Keratinocyte (primary cell): Measurements from ENCODE around the gene STAC2. TPM values are rescaled to one million over a fixed set of nuclear protein-coding genes. Genes with fewer than 3 reads are reported as not detected.

Experiments used
- DNase-seq: peaks from one replicate; pipeline ENCODE4 v3.0.0-alpha.2; 2011; ENCODE audit warnings: low read depth, missing footprints, low spot score
- FAIRE-seq: peaks from 2 replicates; lab custom pipeline; 2011; peaks lifted over from hg19 to GRCh38; lab: Jason Lieb, UNC
- H2AFZ ChIP-seq: 2 replicates; pipeline ENCODE4 v1.6.0; 2012; ENCODE audit warnings: low read length, control low read depth, inconsistent platforms; ENCODE audit not compliant: control insufficient read depth
- H3K27ac ChIP-seq: 2 replicates; pipeline ENCODE4 v1.5.1; 2011; ENCODE audit warnings: low read length; ENCODE audit not compliant: control insufficient read depth, insufficient read depth
- H3K27me3 ChIP-seq: 3 replicates; pipeline ENCODE4 v1.6.0; 2011; ENCODE audit warnings: low read length; ENCODE audit not compliant: control insufficient read depth, insufficient read depth; ENCODE audit errors: extremely low read depth
- H3K36me3 ChIP-seq, 2 experiments: 2 replicates in 1 of 2; 3 replicates in 1 of 2; pipeline ENCODE4 v1.5.1; 2011; ENCODE audit warnings: low read length in 2 of 2, mild to moderate bottlenecking in 1 of 2; ENCODE audit not compliant: control insufficient read depth in 2 of 2, insufficient read depth in 2 of 2; ENCODE audit errors: extremely low read depth in 1 of 2
- H3K4me1 ChIP-seq: 3 replicates; pipeline ENCODE4 v1.5.1; 2011; ENCODE audit warnings: low read length; ENCODE audit not compliant: control insufficient read depth, insufficient read depth; ENCODE audit errors: extremely low read depth
- H3K4me2 ChIP-seq: 3 replicates; pipeline ENCODE4 v1.6.0; 2011; ENCODE audit warnings: low read depth, low read length; ENCODE audit not compliant: control insufficient read depth, insufficient read depth; ENCODE audit errors: extremely low read depth
- H3K4me3 ChIP-seq, 3 experiments: fragments of 200-600 bp in 1 of 3; sonication (generic) in 1 of 3; 2 replicates in 2 of 3; 3 replicates in 1 of 3; pipeline ENCODE4 v1.5.1; 2011 to 2016; ENCODE audit warnings: low read length in 3 of 3, mild to moderate bottlenecking in 3 of 3, control low read depth in 2 of 3, inconsistent platforms in 1 of 3, low read depth in 1 of 3, mixed read lengths in 1 of 3, mixed run types in 1 of 3, moderate library complexity in 1 of 3; ENCODE audit not compliant: control insufficient read depth in 2 of 3, insufficient read depth in 2 of 3; ENCODE audit errors: extremely low read depth in 1 of 3
- H3K79me2 ChIP-seq: 2 replicates; pipeline ENCODE4 v1.6.0; 2012; ENCODE audit warnings: low read length; ENCODE audit not compliant: control insufficient read depth, insufficient read depth
- H3K9ac ChIP-seq: 3 replicates; pipeline ENCODE4 v1.6.0; 2011; ENCODE audit warnings: low read length; ENCODE audit not compliant: control insufficient read depth, insufficient read depth; ENCODE audit errors: extremely low read depth
- H3K9me1 ChIP-seq: 3 replicates; pipeline ENCODE4 v1.6.0; 2011; ENCODE audit warnings: low read length; ENCODE audit not compliant: control insufficient read depth, insufficient read depth; ENCODE audit errors: extremely low read depth
- H3K9me3 ChIP-seq: 2 replicates; pipeline ENCODE4 v1.5.1; 2012; ENCODE audit warnings: low read depth, low read length; ENCODE audit not compliant: control insufficient read depth
- H4K20me1 ChIP-seq: 3 replicates; pipeline ENCODE4 v1.6.0; 2011; ENCODE audit warnings: low read length; ENCODE audit not compliant: control insufficient read depth, insufficient read depth; ENCODE audit errors: extremely low read depth
- EZH2 ChIP-seq: IDR thresholded peaks from one replicate; pipeline ENCODE4 v1.6.1; 2012; ENCODE audit warnings: inconsistent platforms, mild to moderate bottlenecking, low read length, moderate library complexity
- dilution Hi-C: fragments of 300-500 bp; cut with MboI; formaldehyde crosslinking; loops from one replicate; pipeline ENCODE4 v1.7.0; 2020; ENCODE audit warnings: low sequenced_read_pairs; ENCODE audit not compliant: extremely low pct_ligation_motif_present
- polyA plus RNA-seq, 5 experiments: library from polyadenylated mRNA; depleted of rRNA in 3 of 5; stranded (reverse) in 3 of 5; stranded (forward) in 1 of 5; unstranded in 1 of 5; fragments of >200 nt; gene quantifications; 1 replicate in 1 of 5; 2 replicates in 3 of 5; 3 replicates in 1 of 5; pipeline versions ENCODE4 v1.2.1 to v1.2.3, GENCODE V29; 2011 to 2012; ENCODE audit warnings: missing spikeins in 2 of 5, low read depth in 1 of 5, low replicate concordance in 1 of 5
- TF ChIP-seq, protein P1 (sequence below), 3 experiments: IDR thresholded peaks in 1 of 3; conservative IDR thresholded peaks in 1 of 3; optimal IDR thresholded peaks in 1 of 3; 2 replicates in 2 of 3; 3 replicates in 1 of 3; pipeline versions ENCODE3 to v1.5.1; 2011; ENCODE audit warnings: low read length in 3 of 3, mild to moderate bottlenecking in 3 of 3, moderate library complexity in 2 of 3, control low read depth in 1 of 3, inconsistent platforms in 1 of 3; ENCODE audit not compliant: insufficient read depth in 2 of 3; ENCODE audit errors: extremely low read depth in 1 of 3

STAC2 gene
- polyA plus RNA-seq, 1 donor (not counting 4 experiments of a cell fraction or from before 2014, with no cell fraction given) = not detected

DNA sequence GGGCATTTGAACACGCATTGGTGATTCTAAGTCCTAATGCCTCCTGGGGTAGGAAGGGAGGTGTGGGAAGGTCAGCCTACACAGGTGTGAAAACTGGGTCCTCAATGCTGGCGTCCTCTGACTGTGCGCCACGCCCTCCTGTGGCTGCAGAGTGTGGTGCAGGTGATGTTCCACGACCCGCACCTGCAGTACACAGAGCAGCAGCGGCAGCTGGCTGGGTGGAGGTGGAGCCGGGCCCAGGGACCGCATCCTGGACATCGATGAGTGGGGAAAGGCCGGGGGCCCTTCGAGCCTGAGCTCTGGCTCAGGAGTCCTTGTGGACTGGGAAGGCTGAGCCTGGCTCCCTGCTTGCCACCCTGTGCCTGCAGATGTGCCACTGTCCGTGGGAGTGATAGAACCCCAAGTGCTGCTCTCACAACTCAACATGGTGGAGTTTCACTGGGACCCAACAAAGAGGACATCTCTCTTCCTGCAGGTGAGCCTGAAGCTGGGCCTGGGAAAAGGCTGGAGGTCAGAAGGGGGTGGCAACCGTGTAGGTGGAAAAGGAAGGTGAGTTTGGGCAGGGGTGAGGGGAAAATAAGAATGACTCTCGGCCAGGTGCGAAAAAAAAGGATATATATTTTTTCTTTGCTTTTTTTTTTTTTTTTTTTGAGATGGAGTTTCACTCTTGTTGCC lies 14.0 kb upstream of the STAC2 start:
- Histone ChIP-seq H2AFZ (no peak overlapping the region), H3K79me2 (no peaks in the 10 kb centered on the region), H3K4me3 (no peak overlapping the region), H3K4me1 (peaks cover 3% of the 10 kb centered on the region), H3K9me1 (no peaks in the 10 kb centered on the region), H3K9me3 (no peaks in the 10 kb centered on the region), H3K27me3 (no peaks in the 10 kb centered on the region), H3K36me3 (no peaks in the 10 kb centered on the region), H3K27ac (no peak overlapping the region), H4K20me1 (no peaks in the 10 kb centered on the region), H3K4me2 (no peak overlapping the region), H3K9ac (no peak overlapping the region)
- dilution Hi-C loops = no loop called here
- TF ChIP-seq, protein P1, sequence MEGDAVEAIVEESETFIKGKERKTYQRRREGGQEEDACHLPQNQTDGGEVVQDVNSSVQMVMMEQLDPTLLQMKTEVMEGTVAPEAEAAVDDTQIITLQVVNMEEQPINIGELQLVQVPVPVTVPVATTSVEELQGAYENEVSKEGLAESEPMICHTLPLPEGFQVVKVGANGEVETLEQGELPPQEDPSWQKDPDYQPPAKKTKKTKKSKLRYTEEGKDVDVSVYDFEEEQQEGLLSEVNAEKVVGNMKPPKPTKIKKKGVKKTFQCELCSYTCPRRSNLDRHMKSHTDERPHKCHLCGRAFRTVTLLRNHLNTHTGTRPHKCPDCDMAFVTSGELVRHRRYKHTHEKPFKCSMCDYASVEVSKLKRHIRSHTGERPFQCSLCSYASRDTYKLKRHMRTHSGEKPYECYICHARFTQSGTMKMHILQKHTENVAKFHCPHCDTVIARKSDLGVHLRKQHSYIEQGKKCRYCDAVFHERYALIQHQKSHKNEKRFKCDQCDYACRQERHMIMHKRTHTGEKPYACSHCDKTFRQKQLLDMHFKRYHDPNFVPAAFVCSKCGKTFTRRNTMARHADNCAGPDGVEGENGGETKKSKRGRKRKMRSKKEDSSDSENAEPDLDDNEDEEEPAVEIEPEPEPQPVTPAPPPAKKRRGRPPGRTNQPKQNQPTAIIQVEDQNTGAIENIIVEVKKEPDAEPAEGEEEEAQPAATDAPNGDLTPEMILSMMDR (optimal IDR thresholded peaks at IDR 0.05 in 1 of 3, IDR thresholded peaks at IDR 0.05 in 1 of 3, conservative IDR thresholded peaks at IDR 0.05 in 1 of 3; ENCODE audit: extremely low read depth in 1 of 3, insufficient read depth in 2 of 3, low read length in 3 of 3) = peak; percentile 77 to 97 (median 86)
- TF ChIP-seq EZH2 = no peak
- FAIRE-seq = no peak
- peak; percentile 17 for DNase-seq

DNA sequence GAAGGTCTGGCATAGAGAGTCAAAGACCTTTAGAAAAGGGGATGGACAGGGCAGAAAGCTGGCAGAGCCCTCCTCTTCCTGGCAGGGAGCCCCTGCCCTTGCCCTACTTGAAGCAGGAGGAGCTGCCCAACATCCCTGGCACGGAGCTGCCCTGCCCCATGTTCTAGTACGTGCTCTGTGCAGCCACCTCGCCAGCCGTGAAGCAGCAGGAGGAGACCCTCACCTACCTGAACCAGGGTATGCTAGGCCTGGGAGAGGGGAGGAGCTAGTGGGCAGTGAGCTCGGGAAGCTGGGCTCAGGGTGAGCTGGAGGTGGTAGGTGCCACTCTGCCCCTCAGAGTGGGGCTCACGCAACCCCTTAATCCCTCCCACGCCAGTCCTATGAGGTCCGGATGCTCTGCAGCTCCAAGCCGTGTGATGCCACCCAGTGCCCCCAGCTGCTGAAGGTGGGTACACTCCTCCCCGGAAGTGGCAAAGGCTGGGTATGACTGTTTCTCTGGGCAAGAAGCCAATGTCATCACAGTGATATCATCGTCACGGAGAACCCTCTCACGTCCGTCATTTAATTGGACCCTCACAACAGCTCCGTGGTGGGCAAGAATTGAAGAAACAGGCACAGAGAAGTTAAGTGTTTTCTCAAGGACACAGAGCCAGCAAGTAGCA lies 12.7 kb upstream of the STAC2 start:
- TF ChIP-seq, protein P1 (optimal IDR thresholded peaks at IDR 0.05 in 1 of 3, IDR thresholded peaks at IDR 0.05 in 1 of 3, conservative IDR thresholded peaks at IDR 0.05 in 1 of 3; ENCODE audit: extremely low read depth in 1 of 3, insufficient read depth in 2 of 3, low read length in 3 of 3) = no peak
- TF ChIP-seq EZH2 = no peak
- Histone ChIP-seq H3K4me1 (peaks cover 3% of the 10 kb centered on the region), H3K79me2 (no peaks in the 10 kb centered on the region), H3K4me2 (no peak overlapping the region), H3K9me3 (no peaks in the 10 kb centered on the region), H4K20me1 (no peaks in the 10 kb centered on the region), H3K27me3 (no peaks in the 10 kb centered on the region), H3K4me3 (no peak overlapping the region), H3K9ac (no peak overlapping the region), H3K36me3 (no peaks in the 10 kb centered on the region), H3K9me1 (no peaks in the 10 kb centered on the region), H2AFZ (no peak overlapping the region), H3K27ac (no peak overlapping the region)
- FAIRE-seq = no peak
- dilution Hi-C loops = no loop called here
- no peak for DNase-seq
